Hepatocyte (in vitro differentiated cells): ENCODE measurements around the gene CCL14.

Source experiments
- CTCF ChIP-seq: fragments of 200-600 bp; sonication (generic); IDR thresholded peaks from 2 replicates; pipeline ENCODE4 v1.5.1; 2016; ENCODE audit warnings: antibody characterized with exemption, mild to moderate bottlenecking; ENCODE audit not compliant: poor library complexity
- EZH2 ChIP-seq: fragments of 200-600 bp; sonication (generic); IDR thresholded peaks from 2 replicates; pipeline ENCODE4 v1.6.1; 2016; ENCODE audit warnings: antibody characterized with exemption, mild to moderate bottlenecking, borderline replicate concordance
- EZH2phosphoT487 ChIP-seq: fragments of 200-600 bp; sonication (generic); IDR thresholded peaks from one replicate; pipeline ENCODE4 v1.6.1; 2018; ENCODE audit warnings: antibody characterized with exemption, mild to moderate bottlenecking, low read depth, moderate library complexity; ENCODE audit not compliant: unreplicated experiment, severe bottlenecking

- TF ChIP-seq CTCF (no peak), EZH2phosphoT487 (no peak), EZH2 (no peak)
Observed at GRCh38 chr17:36027761-36028160, 41.2 kb upstream of the CCL14 start.
